ENCODE results near the gene AFF3.

AFF3 gene

DNA sequence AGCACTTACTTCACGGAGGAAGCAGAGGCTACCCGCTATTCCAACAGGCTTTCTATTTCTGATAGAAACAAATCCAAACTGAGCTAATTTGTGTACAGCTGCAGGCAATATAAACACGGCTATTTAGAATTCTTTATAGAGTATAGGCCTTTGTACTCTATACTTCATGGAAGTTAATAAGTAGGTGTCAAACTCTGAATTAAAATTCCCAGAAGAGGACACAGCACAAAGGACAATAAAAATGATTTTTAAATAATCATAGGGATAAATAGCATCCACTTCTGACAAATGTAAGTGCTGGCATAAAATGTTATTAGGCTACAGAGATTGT lies 261.5 kb downstream of the AFF3 start:
- no peak for DNase-seq (ENCODE audit: low spot score)

DNA sequence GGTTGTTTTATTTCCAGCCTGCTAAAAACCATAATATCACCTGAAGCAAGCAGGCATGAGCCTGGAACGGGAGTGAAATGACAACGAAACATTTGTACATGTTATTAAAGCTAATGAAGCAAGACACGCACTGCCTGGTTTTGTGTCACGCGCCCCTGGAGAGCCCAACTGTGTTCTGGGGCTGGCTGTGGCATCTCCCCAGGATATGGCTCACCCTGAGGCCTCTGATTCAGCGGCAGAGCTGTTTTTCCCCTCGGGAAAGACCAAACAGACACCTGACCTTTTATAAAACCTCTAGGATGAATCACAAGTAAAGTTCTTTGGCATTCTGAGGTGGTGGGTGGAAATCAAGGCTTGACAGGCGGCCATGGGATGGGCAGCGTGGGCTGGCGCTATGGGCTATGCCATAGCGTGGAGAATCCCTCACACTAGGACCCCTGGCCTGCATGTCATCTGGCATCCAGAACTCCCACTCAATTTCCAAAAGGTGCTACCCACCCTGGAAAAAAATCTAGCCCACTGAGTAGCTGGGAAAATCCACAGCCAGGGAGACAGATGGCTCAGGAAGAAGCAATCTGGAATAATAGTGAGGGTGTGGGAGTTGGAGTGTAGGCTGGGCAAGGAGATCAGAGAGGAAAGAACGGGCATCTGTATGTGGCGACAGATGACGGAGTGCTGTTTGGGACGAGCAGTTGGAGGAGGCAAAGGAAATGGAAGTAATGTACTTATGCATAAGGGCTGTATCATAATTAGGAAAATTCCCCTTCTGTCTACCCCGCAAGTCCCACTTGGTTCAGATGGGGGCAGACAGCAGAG lies 262.0 kb downstream of the AFF3 start:
- DNase-seq (ENCODE audit: low spot score), result no peak

DNA sequence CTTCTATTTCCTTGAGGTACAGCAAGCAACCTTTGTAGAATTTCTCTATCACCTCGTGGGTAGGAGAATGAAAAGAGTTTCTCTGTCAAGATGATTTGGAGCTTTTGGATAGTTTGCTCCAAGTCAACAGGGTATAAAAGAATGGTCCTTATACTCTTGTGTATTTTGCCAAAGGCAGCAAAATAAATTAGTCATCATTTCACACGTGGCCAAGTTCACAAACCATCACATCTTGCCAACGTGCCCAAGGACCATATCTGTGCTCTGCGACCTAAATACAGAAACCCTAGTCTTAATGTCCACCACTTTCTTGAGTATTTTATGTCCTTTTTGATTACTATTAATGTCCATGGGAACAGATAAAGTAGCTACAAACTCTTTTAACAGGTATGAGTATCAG lies 262.9 kb downstream of the AFF3 start:
- DNase-seq (ENCODE audit: low spot score), result no peak

DNA sequence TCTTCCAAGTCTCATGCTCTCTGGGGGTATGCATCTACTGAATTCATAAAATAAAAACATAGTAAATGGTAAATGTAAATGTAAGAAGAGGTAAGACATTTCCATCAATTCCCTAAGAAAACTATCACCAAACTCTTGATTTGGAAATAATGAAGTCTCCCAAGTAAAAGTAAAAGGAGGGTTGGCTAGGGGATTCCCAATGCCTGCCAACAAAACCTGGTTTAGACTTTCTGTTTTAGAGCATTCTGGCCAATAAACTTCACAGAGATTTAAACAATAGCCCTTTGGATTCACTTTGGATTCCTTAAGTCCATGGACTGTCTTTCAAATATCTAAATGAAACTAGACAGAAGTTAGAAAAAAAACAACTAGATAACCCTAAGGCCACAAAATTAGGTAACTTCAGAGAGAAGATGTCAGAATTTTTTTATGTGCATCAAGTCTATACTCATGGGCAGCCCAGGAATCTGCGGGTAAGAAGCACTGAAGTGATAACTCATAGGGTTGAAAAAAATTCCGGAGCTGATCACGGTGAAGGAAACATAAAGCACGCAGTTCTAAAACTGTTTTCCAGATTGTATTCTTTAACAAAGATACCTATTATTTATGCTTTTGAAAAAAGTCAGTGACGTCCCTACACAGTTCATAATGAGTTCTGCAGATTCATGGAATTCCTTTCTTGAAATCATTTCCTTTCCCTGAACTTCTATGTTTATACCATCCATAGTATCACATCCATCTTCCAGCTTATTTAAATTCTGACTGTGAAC lies 263.6 kb downstream of the AFF3 start:
- no peak for DNase-seq (ENCODE audit: low spot score)

DNA sequence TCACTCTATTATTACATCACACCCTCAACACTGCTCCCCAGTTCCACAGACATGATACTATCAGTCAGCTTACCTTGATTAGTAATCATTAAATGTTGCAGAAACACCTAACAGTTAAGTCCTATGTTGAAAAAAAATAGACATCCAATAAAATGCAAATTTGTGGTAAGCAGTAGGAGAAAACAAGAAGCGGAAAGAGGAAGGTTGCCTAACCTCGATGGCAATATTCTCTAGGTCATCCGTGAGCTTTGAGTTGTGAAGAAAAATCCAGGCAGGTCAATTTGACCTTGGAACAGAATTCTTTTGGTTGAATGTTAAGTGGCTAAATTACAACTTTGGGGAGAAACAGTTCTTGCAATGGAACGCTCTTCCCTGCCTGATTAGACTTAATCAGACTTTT lies 264.4 kb downstream of the AFF3 start:
- no peak for DNase-seq (ENCODE audit: low spot score)

DNA sequence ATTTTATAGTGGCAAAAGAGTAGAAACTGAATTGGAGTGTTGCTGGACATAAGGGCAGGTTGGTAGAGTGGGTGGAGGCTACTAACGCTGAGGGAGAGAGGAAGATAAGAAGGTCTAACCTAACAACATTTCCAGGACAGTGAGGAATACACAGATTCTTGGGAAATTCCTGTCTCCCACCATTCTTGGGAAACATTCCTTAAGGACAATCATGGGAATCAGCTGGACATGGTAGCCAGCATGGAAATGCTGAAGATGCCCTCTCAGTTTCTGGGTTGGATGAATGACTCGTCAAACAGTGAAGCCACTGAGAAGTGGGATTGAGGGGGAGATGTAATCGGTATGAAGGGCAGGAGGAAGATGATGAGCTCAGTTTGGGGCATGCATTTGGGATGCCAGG lies 265.4 kb downstream of the AFF3 start:
- no peak for DNase-seq (ENCODE audit: low spot score)

DNA sequence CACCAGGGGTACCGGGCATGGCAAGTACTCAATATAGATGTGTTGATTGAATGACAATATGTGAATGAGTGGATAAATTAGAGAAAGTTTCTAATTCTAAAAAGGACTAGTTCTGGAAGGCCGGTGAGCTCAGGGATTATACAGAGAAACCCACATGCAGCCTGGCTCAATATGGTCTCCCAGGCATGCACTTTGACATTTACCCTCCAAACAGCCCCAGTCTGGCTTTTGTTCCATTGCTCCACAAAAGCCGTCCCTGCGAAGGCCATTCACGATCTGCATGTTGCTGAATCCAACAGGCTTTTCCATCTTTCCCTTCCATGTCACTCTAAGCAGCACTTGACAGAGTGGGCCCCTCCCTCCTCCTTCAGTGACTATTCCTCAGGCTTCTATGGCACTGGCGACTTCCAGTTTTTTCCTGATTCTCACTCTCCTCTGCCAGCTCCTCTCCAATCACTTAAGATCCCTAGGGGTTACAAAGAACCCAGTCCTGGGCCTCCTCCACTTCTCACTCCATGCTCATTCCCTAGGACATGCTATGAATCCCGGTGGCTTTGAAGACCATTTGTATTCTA lies 266.7 kb downstream of the AFF3 start:
- no peak for DNase-seq (ENCODE audit: low spot score)

DNA sequence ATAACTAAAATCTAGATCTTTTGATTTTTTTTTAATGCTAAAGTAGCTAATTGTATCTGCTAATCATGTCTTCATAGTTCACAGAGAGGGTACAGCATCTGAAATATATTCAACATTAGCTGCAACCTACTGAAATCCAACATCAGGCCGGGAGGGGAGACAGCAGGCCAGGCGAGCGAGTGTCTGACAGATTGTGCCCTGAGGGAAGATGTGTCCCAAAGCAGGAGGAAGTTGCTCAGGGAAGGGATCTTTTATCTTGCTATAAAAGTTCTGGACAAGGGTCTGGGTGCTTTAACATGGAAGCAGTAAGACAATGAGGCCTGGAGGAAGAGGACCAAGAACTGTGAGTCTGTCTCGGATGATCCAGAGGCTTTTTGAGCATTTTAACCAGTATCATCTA lies 274.1 kb downstream of the AFF3 start:
- DNase-seq (ENCODE audit: low spot score), result no peak

DNA sequence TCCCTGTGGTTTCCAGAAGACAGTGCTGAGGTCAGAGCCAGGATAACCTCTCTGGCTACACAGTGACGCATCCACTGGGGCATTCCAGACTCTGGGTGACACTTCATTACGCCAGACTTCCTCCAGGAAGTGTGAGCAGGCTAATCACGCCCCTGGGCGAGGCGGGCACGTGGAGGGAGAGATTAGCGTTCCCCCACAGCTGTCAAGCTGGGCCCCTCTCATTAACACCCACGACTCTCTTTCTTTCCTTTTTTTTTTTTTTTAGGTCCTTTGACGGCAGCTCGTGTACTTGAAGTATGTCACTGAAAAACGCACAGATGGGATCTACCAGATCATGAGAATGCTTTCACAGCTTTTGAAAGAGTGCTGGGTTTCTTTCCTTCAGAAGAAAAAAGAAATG lies 274.6 kb downstream of the AFF3 start:
- no peak for DNase-seq (ENCODE audit: low spot score)

DNA sequence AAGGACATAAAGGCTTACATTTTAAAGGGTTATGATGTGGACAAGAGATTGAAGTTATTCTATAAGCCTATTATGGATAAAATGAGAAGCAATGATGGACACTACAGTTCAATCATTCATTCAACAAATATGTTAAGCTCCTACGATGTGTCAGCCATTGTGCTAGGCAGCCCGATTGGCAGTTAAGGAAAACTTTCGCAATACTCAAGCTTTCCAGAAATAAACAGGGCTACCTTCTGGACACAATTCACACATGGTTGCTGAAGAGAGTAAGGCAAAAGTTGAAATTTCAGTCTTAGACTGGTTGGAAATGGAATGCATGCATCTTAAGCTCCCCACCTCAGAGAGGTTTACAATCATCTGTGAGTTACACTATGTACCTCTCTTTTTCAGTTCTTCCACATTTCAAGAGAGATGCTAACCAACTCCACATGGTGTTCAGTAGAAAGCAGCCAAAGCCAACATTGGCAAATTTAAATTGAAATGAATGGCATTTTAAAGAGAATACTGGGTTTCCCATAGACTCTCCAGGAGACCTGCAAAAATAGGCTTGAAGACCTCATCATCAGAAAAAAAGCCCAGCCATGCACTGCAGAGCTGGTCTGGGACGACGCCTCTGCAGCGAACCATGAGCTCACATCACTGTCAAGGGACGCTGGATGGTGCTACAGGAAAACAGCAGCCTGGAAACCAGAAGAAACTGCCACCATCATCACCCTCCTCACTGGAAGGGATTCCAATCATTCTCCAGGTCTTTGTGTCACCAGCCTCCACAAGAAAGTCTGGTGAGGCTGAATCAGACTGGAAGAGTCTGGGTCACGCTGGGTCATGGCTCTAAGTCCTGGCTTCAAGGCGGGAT lies 276.3 kb downstream of the AFF3 start:
- DNase-seq (ENCODE audit: low spot score), result no peak

DNA sequence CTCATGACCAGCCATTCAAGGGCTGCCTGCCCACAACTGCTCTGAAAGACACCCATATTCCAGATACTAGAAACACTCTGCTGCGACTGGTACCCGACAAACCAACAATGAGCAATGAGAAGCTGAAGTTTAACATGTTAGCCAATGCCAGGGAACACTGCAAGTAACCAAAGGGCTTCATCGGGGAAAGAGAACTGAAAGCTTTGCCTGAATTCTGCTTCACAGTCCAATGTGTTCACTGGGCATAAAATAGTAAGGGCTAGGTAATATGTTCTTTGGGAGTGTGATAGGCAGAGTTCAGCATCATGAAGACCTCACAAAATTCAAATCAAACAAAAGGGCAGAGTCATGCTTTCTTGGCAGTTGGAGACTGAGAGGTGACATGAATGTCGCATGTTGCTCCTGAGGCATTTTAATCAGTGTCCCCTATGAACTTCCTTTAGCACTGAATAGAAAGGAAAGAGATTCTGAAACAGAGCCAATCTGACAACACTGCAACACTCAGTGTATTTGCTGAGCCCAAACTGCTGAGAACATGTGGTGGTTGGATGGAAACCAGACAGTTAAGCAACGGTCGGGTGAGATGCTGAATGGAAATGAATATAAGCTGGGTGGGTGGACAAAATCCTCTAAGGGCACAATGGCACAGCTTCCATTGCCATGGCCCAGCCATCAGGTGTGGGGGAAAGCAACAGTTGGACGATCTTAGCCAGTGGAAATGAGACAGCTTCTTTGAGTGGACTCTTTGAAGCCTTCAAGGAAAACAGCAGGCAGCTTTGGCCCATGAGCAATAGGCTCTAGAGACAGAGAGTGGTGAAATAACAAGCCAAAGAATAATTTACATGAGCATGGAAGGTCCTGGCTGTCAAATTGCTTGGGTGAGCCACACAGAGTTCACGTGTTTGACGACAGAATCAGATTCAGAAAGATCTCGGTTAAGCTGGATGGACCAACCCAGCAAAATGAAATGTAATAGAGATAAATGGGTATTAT lies 277.5 kb downstream of the AFF3 start:
- no peak for DNase-seq (ENCODE audit: low spot score)

DNA sequence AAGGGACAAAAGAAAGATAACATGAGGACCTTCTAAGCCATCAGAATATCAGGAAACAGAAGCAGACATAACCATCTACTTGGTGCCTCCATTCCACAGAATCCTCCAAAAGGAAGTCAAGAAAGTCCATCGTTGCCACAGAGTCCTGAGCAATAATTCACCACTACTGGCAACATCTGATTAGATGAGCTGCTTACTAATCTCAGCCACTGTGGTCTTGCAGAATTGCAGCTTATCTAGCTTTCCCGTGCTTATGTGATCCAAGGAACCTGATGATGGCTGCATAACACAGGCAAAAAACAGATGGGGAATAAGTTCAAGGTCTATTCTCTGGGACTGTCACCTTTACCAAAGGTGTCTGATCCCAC lies 278.5 kb downstream of the AFF3 start:
- no peak for DNase-seq (ENCODE audit: low spot score)

DNA sequence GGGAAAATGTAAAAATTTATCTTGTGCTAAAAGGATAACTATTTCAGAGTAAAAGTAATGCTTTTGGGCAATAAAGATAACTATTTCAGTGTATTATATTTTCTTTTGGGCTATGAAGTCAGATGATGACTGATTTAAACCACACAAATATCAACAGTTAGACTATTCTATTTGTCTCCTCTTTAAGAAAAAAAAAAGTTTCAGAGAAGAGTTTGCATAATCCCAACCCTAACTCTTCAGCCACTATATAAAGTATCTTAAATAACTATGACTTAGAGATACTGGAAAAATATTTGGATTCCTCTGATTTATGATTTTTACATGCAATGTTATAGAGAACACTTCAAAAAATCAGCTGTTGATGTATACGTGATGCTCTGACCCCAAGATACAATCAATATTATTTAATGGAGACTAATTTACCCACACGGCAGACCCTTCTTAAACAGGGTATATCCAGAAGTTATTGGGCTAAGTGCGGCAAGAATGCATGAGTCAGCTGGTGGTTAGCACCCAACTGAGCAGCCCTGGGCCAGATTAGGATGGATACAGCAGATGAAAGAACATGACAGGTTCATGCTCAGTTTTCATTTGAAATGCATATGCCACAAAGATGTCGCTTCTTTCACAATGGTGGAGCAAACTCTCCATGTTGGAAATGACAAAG lies 279.0 kb downstream of the AFF3 start:
- DNase-seq (ENCODE audit: low spot score), result no peak

DNA sequence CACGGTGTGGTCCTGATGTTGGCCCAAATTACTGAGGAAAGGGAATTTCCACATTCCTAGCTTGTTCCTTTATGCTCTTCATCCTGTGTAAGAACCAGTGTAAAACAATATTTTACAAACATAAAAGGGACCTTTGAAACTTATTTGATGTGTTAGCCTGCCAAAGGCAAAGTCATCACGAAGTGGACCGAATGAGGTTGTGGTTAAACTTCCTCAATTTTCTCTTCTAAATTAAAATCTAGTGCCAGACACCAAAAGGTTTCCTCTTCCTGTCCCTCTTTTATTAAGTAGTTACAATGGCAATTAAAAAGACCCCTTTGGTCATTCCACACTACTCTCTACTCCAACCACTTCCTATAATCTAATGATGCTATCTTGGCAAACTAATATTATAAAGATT lies 279.8 kb downstream of the AFF3 start:
- DNase-seq (ENCODE audit: low spot score), result no peak

DNA sequence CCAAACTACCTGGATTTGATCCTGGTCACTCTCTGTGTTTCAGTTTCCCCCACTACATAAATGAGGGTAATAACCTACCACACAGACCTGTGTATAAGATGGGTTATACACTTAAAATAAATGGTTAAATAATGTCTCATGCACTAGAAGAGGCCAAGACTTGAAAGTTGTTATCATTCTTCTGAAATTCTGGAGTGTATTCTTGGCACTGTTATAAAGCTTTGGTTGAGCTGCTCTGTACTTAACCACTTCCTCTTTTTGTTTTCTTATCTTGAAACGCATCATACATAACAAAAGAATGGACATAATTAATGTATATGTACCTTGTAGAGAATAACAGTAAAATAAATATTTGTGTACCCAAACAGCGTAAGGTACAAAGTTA lies 281.0 kb downstream of the AFF3 start:
- DNase-seq (ENCODE audit: low spot score), result no peak

DNA sequence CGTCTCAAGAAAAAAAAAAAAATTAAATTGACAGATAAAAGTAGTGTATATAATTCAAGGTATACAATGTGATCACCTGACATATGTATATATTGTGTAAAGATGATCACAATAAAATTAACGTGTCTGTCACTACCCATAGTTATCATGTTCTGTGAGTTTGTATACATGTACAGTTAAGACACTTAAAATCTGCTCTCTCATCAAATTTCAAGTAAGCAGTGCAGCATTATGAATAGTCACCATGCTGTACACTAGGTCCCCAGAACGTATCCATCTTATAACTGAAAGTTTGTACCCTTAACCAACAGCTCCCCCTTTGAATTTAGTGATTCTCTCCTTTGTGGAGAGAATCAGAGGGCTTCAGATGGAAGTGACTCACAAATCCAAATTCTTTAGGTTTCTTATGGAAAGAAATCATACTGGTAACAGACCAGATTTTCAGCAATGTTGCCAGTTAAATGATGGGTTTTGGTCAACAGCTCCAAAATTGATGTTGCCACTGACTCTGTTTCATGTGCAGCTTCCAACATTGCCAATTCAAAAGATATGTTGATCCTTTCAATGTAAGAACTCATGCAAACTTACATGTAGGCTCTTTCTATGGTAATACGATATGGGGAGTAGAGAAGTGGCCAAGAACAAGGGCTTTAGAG lies 281.5 kb downstream of the AFF3 start:
- no peak for DNase-seq (ENCODE audit: low spot score)

DNA sequence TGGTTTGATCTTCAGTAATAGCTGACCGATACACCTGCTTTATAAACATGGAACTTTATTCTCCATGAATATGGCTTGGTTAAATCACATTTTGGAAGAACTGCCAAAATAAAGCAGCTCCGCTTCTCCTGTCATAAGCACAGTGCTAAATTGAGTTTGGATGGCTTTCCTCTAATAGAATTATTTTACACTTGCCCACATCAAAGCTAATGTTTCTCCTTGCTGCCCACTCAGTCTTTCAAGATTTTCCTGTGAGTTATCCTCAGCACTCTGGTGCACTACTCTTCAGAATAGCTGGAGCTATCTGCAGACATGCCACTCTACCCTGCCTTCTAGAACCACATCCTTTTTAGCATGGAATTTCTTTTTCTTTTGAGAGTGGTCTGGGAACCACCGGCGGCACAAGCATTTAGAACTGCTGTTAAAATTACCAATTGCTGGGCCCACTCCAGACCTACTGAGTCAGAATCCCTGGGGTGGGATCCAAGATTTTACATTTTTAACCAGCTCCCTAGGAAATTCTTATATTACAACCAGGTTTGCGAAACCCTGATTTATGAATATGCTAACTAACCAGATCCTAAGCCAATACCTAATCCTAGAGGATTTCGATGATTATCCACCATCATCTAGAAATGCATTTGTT lies 283.3 kb downstream of the AFF3 start:
- DNase-seq (ENCODE audit: low spot score), result no peak

DNA sequence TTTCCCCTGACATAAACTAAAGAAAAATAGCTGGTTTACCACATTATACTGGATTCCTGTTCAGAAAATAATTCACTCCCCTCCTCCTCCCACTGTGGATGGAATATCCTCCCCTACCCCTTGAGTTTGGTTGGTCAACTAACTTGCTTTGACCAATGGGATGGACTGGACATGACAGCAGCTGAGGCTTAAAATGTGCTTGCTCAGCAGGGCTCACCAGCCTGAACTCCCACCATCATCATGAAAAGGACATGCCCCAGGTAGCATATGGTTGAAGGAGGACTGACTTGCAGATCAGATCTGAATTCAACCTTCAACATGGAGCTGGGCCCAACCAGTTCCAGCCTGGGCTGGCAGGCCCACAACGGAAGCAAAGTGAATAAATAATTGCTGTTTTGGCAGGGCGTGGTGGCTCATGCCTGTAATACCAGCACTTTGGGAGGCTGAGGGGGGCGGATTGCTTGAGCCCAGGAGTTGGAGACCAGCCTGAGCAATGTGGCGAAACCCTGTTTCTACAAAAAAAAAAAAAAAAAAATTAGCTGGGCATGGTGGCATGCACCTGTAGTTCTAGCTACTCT lies 284.4 kb downstream of the AFF3 start:
- no peak for DNase-seq (ENCODE audit: low spot score)

DNA sequence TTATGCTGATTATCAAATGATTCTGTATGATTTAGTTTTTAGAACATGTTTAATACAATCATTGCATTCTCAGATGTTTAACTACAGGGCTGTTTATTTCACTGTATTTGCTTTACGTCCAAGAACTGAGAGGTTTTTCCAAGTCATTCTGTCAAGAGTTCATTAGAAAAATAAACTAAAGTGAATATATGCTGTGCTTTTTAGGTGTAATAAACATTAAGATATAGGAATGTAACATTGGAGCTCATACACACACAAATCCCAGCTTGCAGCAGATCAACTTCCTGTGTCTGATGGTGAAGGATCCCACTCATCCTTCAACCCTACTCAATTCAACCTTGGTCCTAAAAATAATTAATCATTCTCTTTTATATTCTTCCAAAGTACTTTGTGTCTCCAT lies 285.0 kb downstream of the AFF3 start:
- DNase-seq (ENCODE audit: low spot score), result no peak

All from hematopoietic multipotent progenitor cell treated with erythropoietin and hydrocortisone succinate and interleukin-3 and kit ligand, for 17 days (in vitro differentiated cells).